DMS153 treated with DMSO at 0.1 percent for 48 hours (cell line): ENCODE measurements around the gene ADAMTS7.
"Not testable (repeated sequence)": the region's sequence is repeated elsewhere in the genome, so short reads cannot be mapped to it uniquely, and the experiment has no call there.

Experiments
- DNase-seq: peaks from one replicate; lab custom pipeline; 2025; ENCODE audit not compliant: unreplicated experiment; lab: John Stamatoyannopoulos, UW

The ADAMTS7 gene

DNA sequence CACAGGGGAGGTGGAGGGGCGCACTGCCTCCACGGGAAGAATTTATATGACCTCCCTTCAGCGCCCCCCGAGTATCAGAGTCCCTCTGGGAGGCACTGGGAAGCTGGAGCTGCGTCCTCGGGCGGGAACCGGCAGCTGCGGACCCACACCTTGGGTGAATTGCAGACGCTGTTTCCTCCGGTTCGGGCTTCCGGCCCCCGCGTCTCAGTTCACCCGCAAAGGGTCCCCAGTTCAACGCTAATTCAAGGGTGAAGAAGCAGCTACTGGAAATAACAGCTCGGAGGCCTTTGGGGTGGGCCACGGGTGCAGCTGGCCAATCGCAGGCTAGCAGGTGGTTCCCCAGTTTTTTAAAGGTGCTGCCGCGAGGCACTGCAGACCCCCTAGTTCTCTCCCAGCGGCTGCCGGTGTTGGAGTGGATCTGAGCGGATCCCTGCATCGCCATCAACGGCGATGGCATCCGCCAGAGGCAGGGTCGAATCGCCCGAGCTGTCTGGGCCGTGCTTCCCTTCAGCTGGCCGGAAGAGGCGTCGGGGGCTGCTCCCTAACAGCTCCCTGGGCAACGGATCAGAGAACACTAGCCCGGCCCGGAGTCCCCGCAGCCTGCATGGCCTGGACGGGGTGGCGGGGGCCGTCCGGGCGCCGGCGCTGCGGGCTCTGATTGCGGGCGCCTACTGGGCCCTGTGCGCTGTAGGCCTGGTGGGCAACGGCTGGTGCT is 19.4 kb upstream of the ADAMTS7 start:
- DNase-seq = no peak

DNA sequence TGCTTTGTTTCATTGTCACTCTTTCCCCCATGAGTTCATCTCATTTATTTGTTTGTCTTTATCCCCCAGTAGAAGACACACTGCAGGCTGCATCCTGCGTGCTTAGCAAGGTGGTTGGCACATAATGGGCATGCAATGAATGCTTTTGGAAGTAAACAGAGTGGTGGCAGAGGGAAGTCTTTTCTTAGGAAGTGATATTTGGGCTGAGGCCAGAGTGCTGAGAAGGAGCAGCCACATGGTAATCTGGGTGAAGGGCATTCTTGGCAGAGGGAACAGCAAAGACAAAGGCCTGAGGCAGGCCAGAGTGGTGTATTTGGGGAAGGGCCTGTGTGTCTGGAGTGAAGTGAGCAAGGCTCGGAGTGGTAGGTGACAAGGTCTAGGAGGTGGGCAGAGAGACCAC is 17.7 kb upstream of the ADAMTS7 start:
- no peak for DNase-seq

DNA sequence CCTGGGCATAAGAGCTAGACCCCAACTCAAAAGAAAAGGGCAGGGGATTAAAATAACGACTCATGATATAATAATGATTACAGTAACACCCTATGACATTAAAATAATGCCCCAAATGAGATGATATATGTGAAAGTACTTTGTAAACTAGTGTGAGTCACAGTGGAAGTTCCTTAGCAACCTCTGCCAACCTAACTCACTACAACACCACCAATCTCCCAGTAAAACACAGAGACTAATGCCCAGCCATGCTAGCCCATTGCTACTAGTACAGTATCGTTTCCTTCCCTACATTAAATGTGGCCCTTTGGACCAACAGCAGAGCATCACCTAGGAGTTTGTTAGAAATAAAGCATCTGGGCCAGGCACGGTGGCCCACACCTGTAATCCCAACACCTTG is 11.2 kb upstream of the ADAMTS7 start:
- DNase-seq = no peak

DNA sequence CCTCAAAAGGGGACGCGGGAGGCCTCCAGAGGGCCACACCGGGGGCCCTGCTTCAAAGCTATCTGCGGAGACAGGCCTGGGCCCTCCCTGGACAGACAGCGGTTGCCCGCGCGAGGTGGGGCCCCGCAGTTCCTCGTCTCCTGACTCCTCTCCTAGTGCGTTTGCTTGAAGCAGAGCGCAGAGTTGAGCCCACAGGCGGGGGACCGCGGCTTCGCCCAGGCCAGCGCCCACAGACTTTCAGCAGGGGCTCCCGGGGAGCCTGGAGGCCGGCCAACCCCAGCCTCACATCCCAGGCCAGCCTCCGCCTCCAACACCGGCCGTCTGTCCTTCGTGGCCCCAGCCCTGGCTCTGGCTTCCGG is 540 bp upstream of the ADAMTS7 start:
- DNase-seq = no peak

DNA sequence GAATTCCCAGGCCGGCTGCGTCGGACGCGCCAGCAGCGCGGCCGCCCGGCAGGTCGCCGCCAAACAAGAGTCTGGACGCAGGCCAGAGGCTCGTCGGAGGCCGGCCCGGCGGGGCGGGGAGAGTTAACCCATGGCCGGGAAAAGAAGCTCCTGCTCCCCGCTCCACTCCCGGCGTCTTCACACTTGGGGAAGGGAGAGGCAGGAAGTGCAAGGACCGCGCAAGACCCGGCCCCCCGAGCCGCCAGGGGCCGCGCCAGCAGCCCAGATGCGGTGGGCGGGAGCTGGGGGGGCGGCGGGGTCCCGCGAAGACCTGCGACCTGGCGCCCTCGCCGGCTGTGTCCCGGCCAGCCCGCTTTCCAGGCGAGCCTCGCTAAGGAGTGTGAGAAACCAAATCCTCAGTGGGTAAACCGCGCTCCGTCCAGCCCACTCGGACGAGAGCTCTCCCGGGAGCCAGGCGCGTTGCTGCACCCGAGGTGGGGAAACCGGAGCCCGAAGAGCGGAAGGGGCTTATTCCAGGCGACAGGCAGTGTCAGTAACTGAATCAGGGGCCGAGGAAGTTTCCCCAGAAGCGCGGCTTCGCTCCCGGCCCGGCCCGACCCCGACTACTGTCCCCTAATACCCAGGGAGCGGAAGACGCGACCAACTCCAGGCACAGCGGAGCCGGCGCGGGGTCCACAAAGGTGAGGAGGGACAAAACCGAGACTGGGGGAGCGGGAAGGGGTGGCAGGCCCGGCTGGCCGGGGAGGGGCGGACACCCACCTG is 721 bp downstream of the ADAMTS7 start:
- no peak for DNase-seq

DNA sequence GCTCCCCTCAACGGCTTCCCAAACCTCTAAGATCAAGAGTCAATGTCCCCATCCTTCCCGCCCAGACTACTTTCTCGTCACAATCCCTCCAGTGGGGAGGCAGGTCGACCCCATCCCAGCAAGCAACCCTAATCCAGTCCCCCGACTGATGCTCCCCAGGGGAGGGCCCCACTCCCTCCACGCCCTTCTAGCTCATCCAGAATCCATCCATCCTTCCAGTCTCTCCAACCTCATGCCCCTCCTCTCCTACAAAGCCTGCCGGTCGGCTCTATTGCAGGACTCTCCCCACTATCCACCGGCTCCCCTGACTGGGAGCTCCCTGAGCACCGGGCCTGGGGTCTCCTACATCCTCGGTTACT is 1.3 kb downstream of the ADAMTS7 start:
- DNase-seq = no peak

DNA sequence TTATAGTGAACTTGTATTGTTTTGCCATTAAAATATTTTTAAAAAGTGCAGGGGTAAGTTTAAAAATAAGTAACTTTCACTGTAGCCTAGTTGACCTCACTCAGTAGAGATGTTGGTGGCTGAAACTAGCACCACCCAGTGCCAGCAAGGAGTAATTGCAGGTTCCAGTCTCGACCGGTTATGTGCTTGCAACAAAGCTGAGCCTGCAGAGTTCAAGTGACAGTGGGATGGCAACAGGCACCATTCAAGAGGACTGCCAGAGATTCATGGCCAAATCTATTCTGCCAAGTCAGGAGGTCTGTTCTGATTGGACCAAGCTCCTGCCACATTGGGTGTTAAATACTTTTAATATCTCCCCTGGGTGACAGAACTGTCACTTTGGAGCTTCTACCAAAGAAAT is 2.7 kb downstream of the ADAMTS7 start:
- DNase-seq = no peak

DNA sequence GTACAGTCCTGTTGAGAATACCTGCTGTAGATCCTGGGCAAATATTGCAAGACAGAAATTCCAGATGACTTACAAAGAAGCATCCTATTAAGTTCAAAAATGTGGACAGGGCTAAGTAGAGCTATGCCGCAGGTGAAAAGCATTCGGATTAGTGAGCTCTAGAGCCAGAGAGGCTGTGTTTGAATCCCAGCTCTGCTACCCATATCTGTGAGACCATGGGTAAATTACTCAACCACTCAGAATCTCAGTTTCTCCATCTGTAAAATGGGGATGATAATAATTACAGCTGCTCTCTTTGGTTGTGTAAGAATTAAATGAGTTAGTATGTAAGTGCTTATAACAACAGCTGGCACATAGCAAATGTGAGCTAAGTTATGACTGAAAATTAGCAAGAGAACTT is 3.9 kb downstream of the ADAMTS7 start:
- DNase-seq = no peak

DNA sequence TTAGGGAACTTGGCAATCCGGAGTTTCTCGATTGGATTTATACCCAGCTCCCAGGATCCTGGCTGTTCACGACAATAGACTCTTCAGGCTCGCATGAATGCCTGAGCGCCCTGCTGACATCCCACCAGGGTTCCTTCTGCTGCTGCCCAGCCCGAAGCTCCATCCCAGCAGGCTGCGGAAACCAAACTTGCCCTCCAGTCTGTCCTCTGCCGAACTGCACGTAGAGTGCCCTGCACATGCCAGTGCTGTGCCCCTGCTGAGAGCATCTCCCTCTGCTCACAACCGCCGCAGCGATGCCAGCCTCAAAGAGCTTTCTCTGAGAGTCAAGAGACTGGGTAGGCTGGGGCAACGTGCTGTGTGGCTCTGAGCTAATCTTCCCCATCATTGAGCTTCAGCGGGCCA is 6.9 kb downstream of the ADAMTS7 start:
- no peak for DNase-seq

DNA sequence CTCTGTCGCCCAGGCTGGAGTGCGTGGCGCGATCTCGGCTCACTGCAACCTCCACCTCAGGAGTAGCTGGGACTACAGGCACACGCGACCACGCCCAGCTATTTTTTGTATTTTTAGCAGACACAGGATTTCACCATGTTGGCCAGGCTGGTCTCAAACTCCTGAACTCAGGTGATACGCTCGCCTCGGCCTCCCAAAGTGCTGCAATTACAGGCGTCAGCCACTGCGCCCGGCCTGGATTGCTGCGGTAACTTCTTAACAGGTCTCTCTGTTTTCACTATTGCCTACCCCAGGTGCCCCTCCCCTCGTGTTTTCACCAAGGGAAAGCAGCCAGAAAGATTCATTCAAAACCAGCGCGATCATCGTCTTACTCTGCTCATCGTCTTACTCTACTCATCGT is 10.5 kb downstream of the ADAMTS7 start:
- no peak for DNase-seq

DNA sequence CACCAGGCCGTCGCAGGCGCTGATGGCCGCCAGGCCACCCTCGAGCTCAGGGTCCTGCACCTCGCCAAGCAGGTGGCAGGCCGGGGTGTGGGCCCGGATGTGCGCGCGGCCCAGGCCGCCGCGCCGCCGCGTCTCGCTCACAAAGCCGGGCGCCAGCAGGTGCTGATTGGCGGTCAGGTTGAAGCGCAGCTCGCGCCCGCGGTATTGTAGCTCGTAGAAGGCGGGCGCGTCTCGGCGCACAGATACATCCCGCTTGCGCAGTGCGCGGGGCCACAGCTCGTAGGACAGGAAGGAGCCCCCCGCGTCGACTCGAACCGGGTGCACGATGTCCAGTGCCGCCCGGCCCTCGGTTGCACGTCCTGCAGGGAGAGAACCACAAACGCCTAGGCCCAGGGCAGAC is 11.1 kb downstream of the ADAMTS7 start:
- no peak for DNase-seq

DNA sequence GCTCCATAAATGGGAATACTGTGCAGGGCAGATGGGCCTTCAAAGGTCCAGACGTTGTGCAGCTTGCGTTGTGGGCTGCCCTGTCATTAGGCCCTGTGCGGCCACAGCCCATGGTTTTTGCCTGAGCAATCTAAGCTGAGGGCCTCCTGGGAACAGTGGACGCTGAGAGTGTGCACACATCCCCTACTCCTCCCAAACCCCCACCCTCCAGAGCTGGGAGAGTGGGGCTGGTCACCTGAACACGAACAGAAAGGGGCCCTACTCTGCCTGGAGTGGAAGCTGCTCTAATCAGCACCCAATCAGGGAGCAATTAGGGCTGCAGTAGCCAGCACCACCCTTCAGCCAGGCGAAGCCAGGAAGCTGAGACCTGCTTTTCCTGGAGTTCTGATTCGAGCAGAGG is 12.2 kb downstream of the ADAMTS7 start:
- DNase-seq = not testable (repeated sequence)

DNA sequence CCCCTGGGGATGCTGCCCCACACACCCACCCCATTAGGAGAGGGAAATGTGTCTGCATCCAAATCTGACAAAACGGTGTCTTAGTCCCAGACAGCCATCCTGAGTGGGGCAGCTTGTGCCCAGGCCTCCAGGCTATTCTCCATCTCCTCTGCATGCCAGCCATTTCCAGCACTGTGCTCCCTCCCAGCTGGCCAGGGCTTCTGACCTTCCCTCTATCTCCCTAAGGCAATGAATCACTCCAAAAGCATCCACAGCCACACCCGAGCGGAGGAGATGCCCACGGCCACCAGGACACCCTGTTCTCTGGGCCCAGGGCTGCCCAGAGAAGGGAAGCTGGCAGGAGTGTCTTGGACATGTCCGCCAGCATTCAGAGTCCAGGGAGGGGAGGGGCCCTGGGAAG is 12.9 kb downstream of the ADAMTS7 start:
- DNase-seq = not testable (repeated sequence)

DNA sequence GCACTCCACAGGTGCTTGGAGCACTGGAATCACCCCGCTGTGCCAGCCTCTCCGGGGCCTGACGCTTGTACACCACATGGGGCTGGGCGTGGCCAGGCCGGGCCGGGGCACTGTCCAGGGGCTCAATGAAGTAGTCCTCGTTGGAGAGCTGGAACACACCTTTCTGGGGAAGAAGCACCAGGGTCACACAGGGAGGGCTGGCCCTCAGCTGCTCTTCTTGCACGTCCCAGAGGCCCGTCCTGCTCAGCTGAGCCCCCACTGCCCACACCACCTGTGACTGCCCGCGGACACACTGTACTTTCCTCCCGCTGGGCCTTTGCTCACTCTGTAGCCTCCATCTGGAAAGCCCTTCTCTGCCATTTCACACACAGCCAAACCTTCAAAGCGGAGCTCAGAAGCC is 13.3 kb downstream of the ADAMTS7 start:
- DNase-seq = no peak

DNA sequence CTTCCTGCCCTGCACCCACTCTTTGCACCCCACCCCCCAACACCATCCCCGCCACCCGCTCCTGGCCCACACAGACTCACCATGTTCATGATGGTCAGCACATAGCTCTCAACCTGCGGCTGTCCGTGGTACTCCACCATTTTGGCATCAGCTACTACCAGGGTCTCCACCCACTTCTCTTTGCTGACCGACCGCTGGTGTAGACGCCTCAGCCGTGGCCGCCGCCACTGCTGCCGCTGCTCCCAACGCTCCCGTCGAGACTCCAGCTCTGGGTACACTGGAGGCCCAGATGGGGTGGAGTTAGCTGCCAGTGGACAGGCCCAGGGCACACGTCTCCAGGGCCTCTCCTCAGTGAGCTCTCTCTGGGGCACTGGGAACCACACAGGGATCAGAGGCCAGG is 14.8 kb downstream of the ADAMTS7 start:
- no peak for DNase-seq

DNA sequence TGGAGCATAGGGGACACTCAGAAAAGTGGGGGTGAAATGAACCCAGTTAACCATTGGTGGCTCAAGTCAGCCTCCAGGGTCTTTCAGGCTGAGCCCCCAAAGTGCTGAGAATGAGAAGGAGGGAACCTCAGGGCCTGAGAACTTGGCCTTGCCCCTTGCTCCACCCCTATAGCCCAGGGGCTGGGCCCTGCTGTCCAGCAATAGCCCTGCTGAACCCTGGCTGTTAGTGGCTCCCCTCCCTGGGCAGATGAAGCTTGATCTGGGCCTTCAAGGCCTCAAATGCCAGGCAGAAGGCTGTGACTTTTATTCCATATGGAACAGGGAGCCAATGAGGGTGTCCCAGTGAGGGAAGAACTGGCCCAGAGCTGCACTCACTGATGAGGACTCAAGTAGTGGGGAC is 16.2 kb downstream of the ADAMTS7 start:
- DNase-seq = no peak

DNA sequence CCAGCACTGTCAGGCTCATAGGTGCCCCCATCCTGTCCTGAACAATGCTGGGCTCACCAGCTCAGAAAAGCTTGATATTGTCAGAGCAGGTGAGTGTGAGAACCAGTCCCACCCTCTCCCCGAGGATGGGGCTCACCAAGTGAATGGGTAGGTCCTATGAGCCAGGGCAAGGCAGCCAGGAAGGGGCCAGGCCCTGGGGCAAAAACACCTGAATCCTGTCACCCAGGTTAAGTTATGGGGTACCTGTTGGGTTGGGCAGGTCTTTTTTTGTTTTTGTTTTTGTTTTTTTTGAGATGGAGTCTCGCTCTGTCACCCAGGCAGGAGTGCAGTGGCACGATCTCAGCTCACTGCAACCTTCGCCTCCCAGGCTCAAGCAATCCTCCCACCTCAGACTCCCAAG is 16.8 kb downstream of the ADAMTS7 start:
- not testable (repeated sequence) for DNase-seq

DNA sequence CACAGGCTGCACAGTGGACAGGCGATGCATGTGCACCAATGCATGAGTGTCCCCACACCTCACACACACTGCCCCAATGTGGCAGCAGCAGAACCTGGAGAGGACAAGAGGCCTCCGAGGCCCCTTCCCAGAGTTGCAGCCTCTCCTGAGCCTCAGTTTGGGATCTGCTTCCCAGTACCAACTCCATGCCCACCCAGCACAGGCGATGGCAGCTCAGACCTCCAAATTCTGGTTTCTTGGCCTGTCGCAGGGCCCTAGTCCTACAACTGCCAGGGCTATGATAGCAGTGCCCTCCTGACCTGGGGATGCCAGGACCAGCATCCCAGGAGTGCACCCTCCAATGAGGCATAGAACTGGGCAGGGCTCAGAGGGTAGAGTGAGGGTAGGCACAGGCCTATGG is 19.9 kb downstream of the ADAMTS7 start:
- no peak for DNase-seq

DNA sequence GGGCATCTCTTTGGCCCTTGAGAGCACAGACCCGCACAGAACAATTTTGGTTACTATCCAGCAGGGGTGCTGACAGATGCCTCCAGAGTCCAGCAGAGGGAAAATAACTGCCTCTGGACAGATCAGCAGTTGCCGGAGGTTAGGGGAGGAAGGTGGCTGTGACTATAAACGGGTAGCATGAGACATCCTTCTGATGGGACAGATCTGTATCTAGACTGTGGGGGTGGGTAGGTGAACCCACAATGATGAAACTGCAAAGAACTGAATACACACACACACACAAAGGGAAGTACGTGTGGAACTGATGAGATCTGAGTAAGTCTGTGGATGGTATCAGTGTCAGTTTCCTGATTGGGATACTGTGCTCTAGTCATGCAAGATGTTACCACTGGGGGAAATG is 21.2 kb downstream of the ADAMTS7 start:
- DNase-seq = no peak

DNA sequence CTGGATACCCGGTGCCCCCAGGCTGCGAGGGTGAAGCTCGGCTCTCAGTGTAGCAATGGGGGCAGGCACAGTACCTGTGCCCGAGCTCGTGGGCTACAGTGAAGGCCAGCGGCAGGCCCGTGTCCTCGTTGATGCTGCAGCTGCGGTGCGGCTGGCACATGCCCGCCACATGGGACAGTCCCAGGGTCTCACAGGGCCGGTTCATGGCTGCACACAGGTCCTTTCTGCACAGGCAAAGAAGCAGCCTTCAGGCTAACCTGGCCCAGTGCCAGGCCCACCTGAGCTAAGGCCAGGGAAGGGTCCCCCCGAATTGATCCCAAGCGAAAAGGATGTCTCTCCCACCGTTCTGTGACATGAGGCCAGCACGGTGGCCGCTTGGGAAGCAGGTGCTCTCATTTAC is 21.6 kb downstream of the ADAMTS7 start:
- no peak for DNase-seq

DNA sequence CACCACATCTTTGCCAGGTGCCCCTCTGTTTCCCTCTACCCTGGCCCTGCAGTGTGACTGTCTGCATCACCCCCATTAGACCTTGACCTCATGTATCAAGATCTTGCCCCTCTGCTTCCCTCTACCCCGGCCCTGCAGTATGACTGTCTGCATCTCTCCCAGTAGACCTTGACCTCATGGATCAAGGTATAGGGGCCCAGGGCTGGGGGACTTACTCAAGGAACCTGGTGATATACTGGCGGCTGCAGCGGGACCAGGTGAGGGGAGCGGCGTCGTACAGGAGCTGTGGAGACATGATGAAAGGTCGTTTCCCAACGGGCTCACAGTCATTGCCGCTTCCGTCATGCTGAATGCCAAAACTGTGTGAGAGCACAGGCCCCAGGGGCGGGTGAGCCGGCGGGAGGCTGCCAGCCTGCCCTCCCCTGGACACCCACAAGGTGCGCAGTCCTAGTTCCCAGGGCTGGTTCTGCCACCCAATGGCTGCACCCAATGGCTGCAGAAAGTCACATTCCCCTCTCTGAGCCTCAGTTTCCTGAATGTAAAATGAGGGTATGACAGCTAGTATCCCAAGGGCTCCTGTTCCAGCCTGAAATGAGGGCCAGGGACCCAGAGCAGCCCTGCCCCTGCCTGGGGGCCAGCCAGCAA is 23.1 kb downstream of the ADAMTS7 start:
- no peak for DNase-seq

DNA sequence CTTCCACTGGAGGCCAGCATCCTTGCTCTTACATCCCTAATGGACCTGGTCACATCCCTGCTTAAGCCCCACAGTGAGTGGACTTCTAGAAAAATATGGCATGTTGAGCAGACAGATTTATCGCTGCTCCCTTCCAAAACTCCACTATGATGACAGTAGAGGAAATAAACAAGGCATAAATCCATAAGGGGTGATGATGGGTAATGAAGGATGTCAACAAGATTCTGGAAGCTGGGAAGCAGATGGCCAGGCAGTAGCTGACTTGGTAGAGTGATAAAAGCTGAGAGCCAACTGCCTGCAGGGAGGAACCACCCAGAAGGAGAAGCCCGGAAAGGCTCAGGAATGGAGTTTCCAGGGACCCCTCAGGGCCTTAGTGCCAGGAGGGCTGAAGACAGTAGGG is 28.9 kb downstream of the ADAMTS7 start:
- DNase-seq = not testable (repeated sequence)
